Endothelial cell of umbilical vein (primary cell): Measurements from ENCODE around the gene NUTM1. TPM values are rescaled to one million over a fixed set of nuclear protein-coding genes. Genes with fewer than 3 reads are reported as not detected.

Experiments
- BruUV-seq: library from RNA; stranded (reverse); fragments of 400-500 nt; replicated peaks from 2 replicates; lab custom pipeline; 2021; lab: Mats Ljungman, UMichigan
- CTCF ChIA-PET: fragments of 300-600, 350-600 bp; sonication (Branson Sonifier 250); formaldehyde crosslinking; loops from one replicate; lab custom pipeline; 2021; ENCODE audit warnings: antibody characterized with exemption, inconsistent platforms; lab: Charles Lee
- POLR2A ChIA-PET: fragments of 300-600, 350-600 bp; sonication (Branson Sonifier 250); formaldehyde crosslinking; loops from one replicate; lab custom pipeline; 2021; ENCODE audit warnings: antibody characterized with exemption, inconsistent platforms; lab: Charles Lee
- DNase-seq: peaks from one replicate; pipeline ENCODE4 v3.0.0-alpha.2; 2011; ENCODE audit warnings: low read depth, low spot score
- FAIRE-seq: peaks from 2 replicates; lab custom pipeline; 2011; peaks lifted over from hg19 to GRCh38; lab: Jason Lieb, UNC
- H2AFZ ChIP-seq: 2 replicates; pipeline ENCODE4 v1.6.0; 2012; ENCODE audit warnings: low read depth, low read length, control low read depth, inconsistent platforms
- H3K27ac ChIP-seq: 2 replicates; pipeline ENCODE4 v1.5.1; 2011; ENCODE audit warnings: low read depth, mild to moderate bottlenecking, control low read depth, low read length, moderate library complexity; ENCODE audit not compliant: insufficient read depth
- H3K27me3 ChIP-seq, 2 experiments: 2 replicates each; pipeline versions ENCODE4 v1.6.0 to v1.6.1; 2011; ENCODE audit warnings: low read length in 2 of 2, mixed read lengths in 1 of 2; ENCODE audit not compliant: control insufficient read depth in 2 of 2, insufficient read depth in 2 of 2
- H3K36me3 ChIP-seq, 2 experiments: 2 replicates in 1 of 2; 3 replicates in 1 of 2; pipeline ENCODE4 v1.5.1; 2011; ENCODE audit warnings: low read length in 2 of 2, mild to moderate bottlenecking in 1 of 2, moderate library complexity in 1 of 2; ENCODE audit not compliant: control insufficient read depth in 2 of 2, insufficient read depth in 2 of 2; ENCODE audit errors: extremely low read depth in 1 of 2
- H3K4me1 ChIP-seq: 3 replicates; pipeline ENCODE4 v1.5.1; 2011; ENCODE audit warnings: mild to moderate bottlenecking, low read length; ENCODE audit not compliant: control insufficient read depth, insufficient read depth; ENCODE audit errors: extremely low read depth
- H3K4me2 ChIP-seq: 2 replicates; pipeline ENCODE4 v1.6.1; 2011; ENCODE audit warnings: low read length, control low read depth, mixed read lengths; ENCODE audit not compliant: insufficient read depth
- H3K4me3 ChIP-seq, 3 experiments: fragments of 200-600 bp in 1 of 3; sonication (generic), shearing (Covaris generic) in 1 of 3; replicated peaks in 1 of 3; 2 replicates each; pipeline ENCODE4 v1.5.1; 2011 to 2016; ENCODE audit warnings: control low read depth in 3 of 3, low read length in 3 of 3, mild to moderate bottlenecking in 2 of 3, inconsistent platforms in 1 of 3, low read depth in 1 of 3, moderate library complexity in 1 of 3; ENCODE audit not compliant: insufficient read depth in 1 of 3
- H3K79me2 ChIP-seq: 2 replicates; pipeline ENCODE4 v1.6.0; 2012; ENCODE audit warnings: low read length, inconsistent platforms; ENCODE audit not compliant: control insufficient read depth, insufficient read depth
- H3K9ac ChIP-seq: replicated peaks from 2 replicates; pipeline ENCODE3; 2011; ENCODE audit warnings: low read length, control low read depth; ENCODE audit not compliant: insufficient read depth; ENCODE audit errors: extremely low read depth
- H3K9me1 ChIP-seq: replicated peaks from 3 replicates; pipeline ENCODE4 v1.6.0; 2011; ENCODE audit warnings: mild to moderate bottlenecking, low read length; ENCODE audit not compliant: control insufficient read depth, insufficient read depth; ENCODE audit errors: extremely low read depth
- H3K9me3 ChIP-seq: replicated peaks from 2 replicates; pipeline ENCODE4 v1.5.1; 2012; ENCODE audit warnings: low read length, inconsistent platforms; ENCODE audit not compliant: control insufficient read depth, insufficient read depth
- H4K20me1 ChIP-seq: replicated peaks from 2 replicates; pipeline ENCODE3; 2011; ENCODE audit warnings: mild to moderate bottlenecking, low read length; ENCODE audit not compliant: control insufficient read depth, insufficient read depth; ENCODE audit errors: extremely low read depth
- CTCF ChIP-seq, 2 donors: IDR thresholded peaks; 1 replicate in 1 of 2; 2 replicates in 1 of 2; pipeline ENCODE4 v1.5.1; 2011; ENCODE audit warnings: low read length in 2 of 2, mild to moderate bottlenecking in 2 of 2, moderate library complexity in 2 of 2, control low read depth in 1 of 2, inconsistent platforms in 1 of 2, low read depth in 1 of 2; ENCODE audit not compliant: insufficient read depth in 1 of 2; ENCODE audit errors: extremely low read depth in 1 of 2
- EZH2 ChIP-seq: IDR thresholded peaks from 2 replicates; pipeline ENCODE4 v1.6.1; 2012; ENCODE audit warnings: borderline replicate concordance, low read depth, mild to moderate bottlenecking, moderate library complexity, low read length, inconsistent platforms; ENCODE audit not compliant: severe bottlenecking
- FOS ChIP-seq: IDR thresholded peaks from 2 replicates; pipeline ENCODE4 v1.6.1; 2011; ENCODE audit warnings: mild to moderate bottlenecking, low read length, moderate library complexity, borderline replicate concordance; ENCODE audit not compliant: insufficient read depth
- GATA2 ChIP-seq: IDR thresholded peaks from 2 replicates; pipeline ENCODE4 v1.7.0; 2011; ENCODE audit warnings: low read depth, mild to moderate bottlenecking, moderate library complexity, mixed read lengths, low read length; ENCODE audit not compliant: insufficient read length, insufficient read depth
- JUN ChIP-seq: IDR thresholded peaks from 2 replicates; pipeline ENCODE4 v1.6.1; 2011; ENCODE audit warnings: borderline replicate concordance, low read depth; ENCODE audit not compliant: insufficient read length, insufficient read depth
- MAX ChIP-seq: IDR thresholded peaks from 2 replicates; pipeline ENCODE4 v1.6.1; 2011; ENCODE audit not compliant: insufficient read depth, insufficient read length
- MYC ChIP-seq: IDR thresholded peaks from one replicate; pipeline ENCODE4 v1.6.1; 2011; ENCODE audit warnings: mild to moderate bottlenecking, low read depth, low read length
- POLR2A ChIP-seq: IDR thresholded peaks from 2 replicates; pipeline ENCODE4 v1.6.1; 2012; ENCODE audit warnings: low read depth, mild to moderate bottlenecking, control low read depth, low read length
- POLR2AphosphoS5 ChIP-seq: IDR thresholded peaks from 2 replicates; pipeline ENCODE4 v1.6.1; 2012; ENCODE audit warnings: low read depth, mild to moderate bottlenecking, control low read depth, low read length, moderate library complexity; ENCODE audit not compliant: insufficient read depth
- dilution Hi-C: fragments of 300-500 bp; cut with MboI; formaldehyde crosslinking; loops from one replicate; pipeline ENCODE4 v1.15.0; 2019; ENCODE audit warnings: low sequenced_read_pairs; ENCODE audit not compliant: extremely low pct_ligation_motif_present
- intact Hi-C: fragments of 100-400 bp; cut with micrococcal nuclease; formaldehyde crosslinking; loops from one replicate; pipeline ENCODE4 v1.10.0; 2022
- polyA plus RNA-seq, 4 experiments: library from polyadenylated mRNA; depleted of rRNA in 3 of 4; stranded (reverse) in 3 of 4; unstranded in 1 of 4; fragments of >200 nt; gene quantifications; 2 replicates each; pipeline versions ENCODE4 v1.2.1 to v1.2.3, GENCODE V29; 2011 to 2012; ENCODE audit warnings: missing spikeins in 1 of 4
- total RNA-seq: library from RNA; stranded (reverse); gene quantifications from 2 replicates; pipeline ENCODE4 v1.2.3, GENCODE V29; 2021

NUTM1 gene
- total and polyA plus RNA-seq, 2 donors (not counting 3 experiments of a cell fraction or from before 2014, with no cell fraction given): not detected

GRCh38 chr15:34370129-34370528, 27.0 kb downstream of the NUTM1 start:
- Histone ChIP-seq H3K4me1 (peaks cover 16% of the 10 kb centered on the region), H2AFZ (no peak overlapping the region), H3K4me3 (no peak overlapping the region), H3K79me2 (peaks cover 11% of the 10 kb centered on the region), H3K4me2 (no peak overlapping the region), H3K27ac (no peak overlapping the region), H3K9ac (no peak overlapping the region), H3K36me3 (no peaks in the 10 kb centered on the region), H4K20me1 (no peaks in the 10 kb centered on the region), H3K27me3 (no peaks in the 10 kb centered on the region), H3K9me3 (no peaks in the 10 kb centered on the region), H3K9me1 (no peaks in the 10 kb centered on the region)
- intact Hi-C loops: no loop called here
- ChIA-PET POLR2A (no interaction called here), CTCF (no interaction called here)
- DNase-seq (no peak), FAIRE-seq (no peak)
- dilution Hi-C loops: no loop called here
- TF ChIP-seq MAX: no peak
- TF ChIP-seq GATA2: no peak
- no peak for TF ChIP-seq EZH2
- no peak for TF ChIP-seq POLR2A
- no peak for TF ChIP-seq MYC
- no peak for TF ChIP-seq CTCF (IDR thresholded peaks at IDR 0.05; ENCODE audit: extremely low read depth in 1 of 2, insufficient read depth in 1 of 2, low read depth in 1 of 2, low read length in 2 of 2)
- TF ChIP-seq FOS: no peak
- no peak for TF ChIP-seq JUN
- TF ChIP-seq POLR2AphosphoS5: no peak
- no TSS peak for BruUV-seq
